Measurements from ENCODE around the gene GREM2.

- no peak for TF ChIP-seq EZH2 (IDR thresholded peaks at IDR 0.05; ENCODE audit: borderline replicate concordance, low read length)
- TF ChIP-seq CTCF (IDR thresholded peaks at IDR 0.05; ENCODE audit: low read length): no peak
Measured at GRCh38 chr1:240553351-240553750, 58.6 kb downstream of the GREM2 start.
